GM12878 (cell line): ENCODE measurements around the gene ZNF570.

ENCODE experiments used
- CEBPB ChIP-seq, 2 experiments: fragments of 150-350 bp in 1 of 2; IDR thresholded peaks; 2 replicates each; pipeline ENCODE4 v1.6.1; 2012 to 2014; ENCODE audit warnings: low read depth in 2 of 2, low read length in 2 of 2, borderline replicate concordance in 1 of 2, inconsistent platforms in 1 of 2
- CHD2 ChIP-seq: IDR thresholded peaks from 2 replicates; pipeline ENCODE4 v1.6.1; 2011; ENCODE audit warnings: low read depth, low read length, improper control_type of control experiment, borderline replicate concordance
- CTCF ChIP-seq, 3 experiments: IDR thresholded peaks in 2 of 3; conservative IDR thresholded peaks in 1 of 3; 2 replicates each; pipeline ENCODE4 v1.5.1; 2011; ENCODE audit warnings: low read depth in 3 of 3, low read length in 3 of 3, mild to moderate bottlenecking in 3 of 3, control low read depth in 2 of 3, moderate library complexity in 2 of 3, inconsistent platforms in 1 of 3, mixed read lengths in 1 of 3; ENCODE audit not compliant: control insufficient read depth in 2 of 3, insufficient read depth in 1 of 3; ENCODE audit errors: extremely low read depth in 1 of 3
- E2F4 ChIP-seq: IDR thresholded peaks from 2 replicates; pipeline ENCODE4 v1.6.1; 2012; ENCODE audit warnings: low read depth, low read length, improper control_type of control experiment
- NFIC ChIP-seq: IDR thresholded peaks from 2 replicates; pipeline ENCODE4 v1.6.1; 2012; ENCODE audit warnings: low read depth, mild to moderate bottlenecking, inconsistent platforms, low read length, moderate library complexity
- NR2C1 ChIP-seq: fragments of 450-650 bp; IDR thresholded peaks from 2 replicates; pipeline ENCODE4 v1.6.1; 2017; ENCODE audit warnings: antibody characterized with exemption, mild to moderate bottlenecking, moderate library complexity
- POLR2A ChIP-seq: IDR thresholded peaks from 2 replicates; pipeline ENCODE4 v1.6.1; 2011; ENCODE audit warnings: low read depth, mild to moderate bottlenecking, low read length
- POLR2AphosphoS5 ChIP-seq: IDR thresholded peaks from 2 replicates; pipeline ENCODE4 v1.6.1; 2011; ENCODE audit warnings: mild to moderate bottlenecking, low read length, inconsistent platforms
- SMC3 ChIP-seq: IDR thresholded peaks from 2 replicates; pipeline ENCODE4 v1.6.1; 2011; ENCODE audit warnings: low read length, improper control_type of control experiment, borderline replicate concordance
- TCF7 ChIP-seq: IDR thresholded peaks from 2 replicates; pipeline ENCODE4 v1.6.1; 2014; ENCODE audit warnings: antibody characterized with exemption, borderline replicate concordance
- WRNIP1 ChIP-seq: IDR thresholded peaks from 2 replicates; pipeline ENCODE4 v1.6.1; 2011; ENCODE audit warnings: low read depth, low read length, improper control_type of control experiment, borderline replicate concordance
- YY1 ChIP-seq: IDR thresholded peaks from 2 replicates; pipeline ENCODE4 v1.6.1; 2011; ENCODE audit warnings: low read depth, mild to moderate bottlenecking, low read length

GRCh38 chr19:37467608-37468090 lies 1.5 kb upstream of the ZNF570 start:
- TF ChIP-seq CEBPB (IDR thresholded peaks at IDR 0.05; ENCODE audit: borderline replicate concordance in 1 of 2, low read depth in 2 of 2, low read length in 2 of 2): no peak
- TF ChIP-seq NFIC: no peak
- TF ChIP-seq NR2C1: no peak
- TF ChIP-seq E2F4: no peak
- TF ChIP-seq POLR2AphosphoS5: no peak
- TF ChIP-seq POLR2A: no peak
- no peak for TF ChIP-seq CHD2
- no peak for TF ChIP-seq SMC3
- TF ChIP-seq CTCF (IDR thresholded peaks at IDR 0.05 in 2 of 3, conservative IDR thresholded peaks at IDR 0.05 in 1 of 3; ENCODE audit: control insufficient read depth in 2 of 3, extremely low read depth in 1 of 3, insufficient read depth in 1 of 3, low read depth in 3 of 3, low read length in 3 of 3): no peak
- no peak for TF ChIP-seq YY1
- no peak for TF ChIP-seq WRNIP1
- no peak for TF ChIP-seq TCF7
